ENCODE data around the gene DMKN.

The DMKN gene

GRCh38 chr19:35549879-35550523, 36.6 kb upstream of the DMKN start:
- no peak for DNase-seq (ENCODE audit: low read depth, low spot score)

- no peak for DNase-seq (ENCODE audit: low read depth, low spot score)
These were observed 35.8 kb upstream of the DMKN start for GRCh38 chr19:35549174-35549788.

- no peak for DNase-seq (ENCODE audit: low read depth, low spot score)
These were observed 33.1 kb upstream of the DMKN start for GRCh38 chr19:35546532-35546931.

- DNase-seq (ENCODE audit: low read depth, low spot score), result no peak
These were observed 32.5 kb upstream of the DMKN start for GRCh38 chr19:35545855-35546381.

DNA sequence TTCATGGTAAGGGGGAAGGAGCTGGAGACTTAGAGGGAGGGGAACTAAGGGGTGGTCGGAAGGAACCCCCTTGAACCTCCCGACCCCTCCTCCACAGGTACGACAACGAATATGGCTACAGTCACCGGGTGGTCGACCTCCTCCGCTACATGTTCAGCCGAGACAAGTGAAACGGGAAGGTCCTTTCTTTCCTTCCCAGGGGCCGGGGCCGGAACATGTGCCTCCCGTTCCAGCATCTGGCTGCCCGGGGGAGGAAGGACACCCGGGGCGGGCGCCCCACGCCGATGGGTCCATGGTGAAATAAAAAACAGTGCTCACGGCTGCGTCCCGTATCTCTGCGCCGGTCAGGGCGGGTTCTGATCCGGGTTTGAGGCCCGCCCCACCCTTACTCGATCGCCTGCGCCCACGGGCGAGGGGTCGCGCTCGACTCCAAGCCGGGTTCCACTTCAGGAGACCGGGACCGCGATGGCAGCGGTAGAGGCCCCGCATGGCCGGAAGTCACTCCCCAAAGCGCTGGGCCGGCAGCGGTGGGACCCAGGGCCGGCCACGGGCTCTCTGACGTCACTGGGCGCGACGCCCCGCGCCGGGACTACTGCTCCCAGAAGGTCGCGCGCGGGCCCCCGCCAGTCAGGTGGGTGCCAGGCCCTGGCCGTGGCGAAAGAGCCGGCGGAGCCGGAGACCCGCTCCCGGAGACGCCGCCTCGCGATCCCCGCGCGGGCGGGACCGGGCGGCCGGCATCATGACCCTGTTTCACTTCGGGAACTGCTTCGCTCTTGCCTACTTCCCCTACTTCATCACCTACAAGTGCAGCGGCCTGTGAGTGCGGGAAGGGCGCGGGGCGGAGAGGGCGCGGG, 31.8 kb upstream of the DMKN start, which contains the start of gene TMEM147:
Gene TMEM147 (plus strand): TSS at position 626 of the 854 bp plus-strand sequence. CDS start 114 bp downstream, at position 740.
- peak; percentile 36 for DNase-seq (ENCODE audit: low read depth, low spot score)

DNA sequence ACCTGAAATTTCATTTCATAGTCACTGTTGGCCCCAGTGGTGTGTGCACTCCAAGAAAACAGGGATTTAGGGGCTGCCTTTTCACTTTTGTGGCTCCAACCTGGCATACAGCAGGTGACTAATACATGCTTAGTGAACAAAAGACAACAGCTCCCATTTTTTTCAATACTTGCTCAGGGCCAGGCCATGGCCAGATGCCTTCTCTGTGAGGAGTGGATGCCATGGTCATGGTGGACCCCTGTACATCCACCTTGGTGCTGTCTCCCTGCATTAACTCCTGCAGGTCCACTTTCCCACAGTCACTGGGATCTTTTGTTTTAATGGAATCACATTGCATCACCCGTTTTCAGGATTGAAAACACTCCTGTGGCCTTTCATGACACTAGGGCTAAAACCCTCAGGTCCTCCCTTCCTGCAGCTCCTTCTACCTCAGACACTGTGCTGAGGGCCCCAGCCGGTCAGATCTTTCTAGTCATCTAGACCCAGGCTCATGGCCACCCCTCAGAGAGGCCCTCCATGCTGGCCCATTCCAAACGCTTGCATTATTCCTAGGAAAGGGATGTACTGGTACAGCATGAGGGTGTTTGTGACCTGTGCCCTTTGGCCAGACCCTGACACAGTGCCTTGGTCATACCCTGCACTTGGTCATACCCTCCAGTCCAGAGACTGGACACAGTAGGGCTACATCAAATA, 30.8 kb upstream of the DMKN start:
- no peak for DNase-seq (ENCODE audit: low read depth, low spot score)

- no peak for DNase-seq (ENCODE audit: low read depth, low spot score)
These were observed 30.0 kb upstream of the DMKN start for GRCh38 chr19:35543280-35544109.

- no peak for DNase-seq (ENCODE audit: low read depth, low spot score)
These were observed 28.8 kb upstream of the DMKN start for GRCh38 chr19:35542209-35542608.

DNA sequence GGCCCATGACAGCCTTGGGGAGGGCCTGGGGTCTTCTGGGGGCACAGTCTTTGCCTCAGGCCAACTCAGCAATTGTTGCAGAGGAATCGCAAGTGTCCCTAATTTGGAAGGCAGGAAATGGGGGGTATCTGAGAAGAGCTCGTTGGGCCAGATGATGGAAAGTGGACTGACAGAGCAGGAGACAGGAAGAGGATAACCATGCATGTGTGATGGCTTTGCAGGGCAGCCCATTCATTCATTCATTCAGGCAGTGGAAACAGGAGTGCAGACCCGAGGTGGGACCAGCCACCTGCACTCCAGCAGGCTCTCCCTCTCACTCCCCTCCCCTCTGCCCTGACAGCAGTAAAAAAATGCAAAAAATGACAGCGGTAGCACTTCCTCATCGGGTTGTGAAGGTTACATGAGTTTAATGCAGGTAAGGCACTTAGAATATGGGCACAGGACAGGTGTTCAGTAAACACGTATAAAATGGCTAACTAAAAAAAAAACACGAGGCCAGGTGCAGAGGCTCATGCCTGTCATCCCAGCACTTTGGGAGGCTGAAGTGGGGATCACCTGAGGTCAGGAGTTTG, 27.0 kb upstream of the DMKN start:
- DNase-seq (ENCODE audit: low read depth, low spot score), result no peak

- DNase-seq (ENCODE audit: low read depth, low spot score), result no peak
These were observed 26.4 kb upstream of the DMKN start for GRCh38 chr19:35539850-35540249.

GRCh38 chr19:35539314-35539713, 25.9 kb upstream of the DMKN start:
- no peak for DNase-seq (ENCODE audit: low read depth, low spot score)

DNA sequence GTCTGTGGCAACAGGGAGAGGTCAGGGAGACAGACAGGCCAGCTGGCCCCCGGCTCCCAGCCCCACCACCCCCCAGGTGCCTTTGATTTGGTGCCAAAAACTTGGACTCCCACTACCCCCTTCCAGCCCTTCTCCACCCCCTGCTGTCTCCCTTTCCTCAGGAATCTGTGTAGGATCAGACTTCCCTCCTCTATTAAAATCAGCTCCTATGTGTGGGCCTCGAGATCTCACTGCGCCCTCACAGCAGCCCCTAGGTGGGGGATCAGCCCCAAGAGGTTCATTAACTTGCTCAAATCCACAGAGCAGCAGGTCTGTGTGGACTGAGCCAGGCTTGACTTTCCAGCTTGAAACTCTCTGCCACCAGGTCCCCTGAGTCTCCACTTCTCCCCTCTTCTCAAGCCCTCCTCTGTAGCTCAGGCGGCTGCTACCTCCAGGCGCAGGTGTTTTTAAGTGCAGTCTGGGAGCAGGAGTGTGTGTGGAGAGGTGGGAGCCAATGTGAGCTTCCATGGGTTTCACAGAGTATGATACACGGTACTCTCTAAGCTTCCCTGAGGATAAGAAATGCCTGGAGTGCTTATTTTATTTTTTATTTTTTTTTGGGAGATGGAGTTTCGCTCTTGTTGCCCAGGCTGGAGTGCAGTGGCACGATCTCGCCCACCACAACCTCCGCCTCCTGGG, 21.5 kb upstream of the DMKN start:
- DNase-seq (ENCODE audit: low read depth, low spot score), result no peak

GRCh38 chr19:35533822-35534392, 20.5 kb upstream of the DMKN start:
- no peak for DNase-seq (ENCODE audit: low read depth, low spot score)

- DNase-seq (ENCODE audit: low read depth, low spot score), result no peak
These were observed 19.9 kb upstream of the DMKN start, which contains the start of gene GAPDHS for GRCh38 chr19:35533201-35533821. TSS of gene GAPDHS (plus strand) at chr19:35533456. CDS start at chr19:35533528, 72 bp downstream.

- no peak for DNase-seq (ENCODE audit: low read depth, low spot score)
These were observed 17.8 kb upstream of the DMKN start for GRCh38 chr19:35531291-35531690.

DNA sequence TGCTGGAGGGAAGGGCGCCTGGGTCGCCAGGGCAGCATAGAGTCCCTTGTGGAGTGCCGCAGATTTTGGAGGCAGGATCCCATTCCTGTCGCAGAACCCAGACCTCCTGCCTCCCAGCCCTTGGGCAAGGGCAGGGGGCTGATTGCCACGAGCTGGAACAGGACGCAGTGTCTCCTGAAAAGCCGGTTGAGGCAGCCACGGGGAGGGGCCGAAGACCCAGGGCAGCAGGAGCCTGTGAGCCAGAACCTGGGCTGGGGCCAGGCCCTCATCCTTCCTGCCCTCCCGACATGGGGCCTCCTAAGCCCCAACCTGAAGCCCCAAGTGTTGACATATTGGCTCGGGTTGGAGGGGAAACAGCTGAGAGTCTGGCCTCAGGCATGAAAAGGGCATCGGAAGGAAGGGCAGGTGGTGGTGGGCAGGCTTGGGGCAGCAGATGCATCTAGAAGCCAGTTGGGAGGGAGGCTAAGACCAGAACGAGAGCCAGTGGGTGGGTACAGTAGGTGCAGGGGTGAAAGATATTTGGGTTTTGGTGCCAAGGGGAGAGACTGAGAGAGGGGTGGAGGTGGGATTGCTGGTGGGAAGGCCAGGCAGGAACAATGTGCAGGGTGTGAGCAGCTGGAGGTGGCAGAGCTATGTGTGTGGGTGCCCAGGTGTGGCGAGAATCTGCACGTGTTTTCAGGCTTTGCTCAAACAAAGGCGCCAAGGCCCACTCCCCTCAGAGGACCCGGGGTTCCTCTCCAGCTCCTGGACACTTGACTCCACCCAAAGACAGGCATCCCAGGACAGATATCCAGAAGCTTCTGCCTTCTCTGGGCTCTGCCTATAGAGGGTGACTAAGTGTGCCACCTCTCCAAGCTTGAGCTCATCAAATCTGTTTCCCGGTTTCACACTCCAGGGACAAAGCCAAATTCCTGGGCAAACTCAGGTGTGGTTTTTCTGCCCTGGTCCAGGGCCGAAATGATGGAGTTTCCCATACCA, 16.1 kb upstream of the DMKN start:
- no peak for DNase-seq (ENCODE audit: low read depth, low spot score)

GRCh38 chr19:35528218-35529038, 15.0 kb upstream of the DMKN start, which contains the start of gene SBSN:
TSS of gene SBSN (minus strand) at chr19:35528311. CDS start at chr19:35528281, 30 bp downstream.
- DNase-seq (ENCODE audit: low read depth, low spot score), result no peak

Measured in brain pericyte (primary cell).